Epithelial cell of esophagus (primary cell): ENCODE data around the gene GTF2F2.
A peak's percentile ranks its signal among the peaks of the same experiment; 100 is the strongest.

Experiments used
- DNase-seq: peaks from one replicate; pipeline ENCODE4 v3.0.0; 2010; ENCODE audit warnings: low read depth
- H3K4me3 ChIP-seq: 2 replicates; pipeline ENCODE4 v1.5.1; 2011; ENCODE audit warnings: mild to moderate bottlenecking, low read length, control low read depth
- CTCF ChIP-seq: IDR thresholded peaks from 2 replicates; pipeline ENCODE4 v1.5.1; 2011; ENCODE audit warnings: low read depth, mild to moderate bottlenecking, low read length, control low read depth, inconsistent platforms; ENCODE audit not compliant: insufficient read depth; ENCODE audit errors: missing control alignments

The GTF2F2 gene

GRCh38 chr13:45119991-45120864 is at the start of gene GTF2F2:
Gene GTF2F2, plus strand, starts transcription at chr13:45120510. Its CDS starts 146 bp downstream, at chr13:45120656.
- DNase-seq = peak; percentile 90
- TF ChIP-seq CTCF = no peak

GRCh38 chr13:45073809-45074208 is 46.5 kb upstream of the GTF2F2 start:
- no peak overlapping the region for H3K4me3 ChIP-seq
- no peak for TF ChIP-seq CTCF
- no peak for DNase-seq

More at GRCh38 chr13:45119991-45120864, at the start of gene GTF2F2:
- peak within 1 kb of the TSS; percentile 69 for H3K4me3 ChIP-seq

- H3K4me3 ChIP-seq = no peak overlapping the region
- no peak for TF ChIP-seq CTCF
- DNase-seq = no peak
Observed at GRCh38 chr13:45074721-45075120, 45.6 kb upstream of the GTF2F2 start.

- TF ChIP-seq CTCF = no peak
Observed at GRCh38 chr13:45078003-45078402, 42.3 kb upstream of the GTF2F2 start.

GRCh38 chr13:45082964-45083363 is 37.3 kb upstream of the GTF2F2 start:
- no peak for DNase-seq
- H3K4me3 ChIP-seq = no peak overlapping the region
- no peak for TF ChIP-seq CTCF

More at GRCh38 chr13:45078003-45078402, 42.3 kb upstream of the GTF2F2 start:
- H3K4me3 ChIP-seq = no peak overlapping the region
- DNase-seq = no peak

- DNase-seq = no peak
- H3K4me3 ChIP-seq = no peak overlapping the region
- TF ChIP-seq CTCF = no peak
Observed at GRCh38 chr13:45084515-45084914, 35.8 kb upstream of the GTF2F2 start.
